Loucy (cell line): ENCODE data around the gene SH3PXD2A.

Experiments used
- CTCF ChIP-seq: fragments of 200-600 bp; sonication (generic); conservative IDR thresholded peaks from 2 replicates; pipeline ENCODE4 v1.5.1; 2014; ENCODE audit warnings: mild to moderate bottlenecking, antibody characterized with exemption, low read length
- EZH2phosphoT487 ChIP-seq: fragments of 200-600 bp; IDR thresholded peaks from 2 replicates; pipeline ENCODE4 v1.6.1; 2018; ENCODE audit warnings: antibody characterized with exemption, mild to moderate bottlenecking, moderate library complexity, borderline replicate concordance

- no peak; the same call in 1 of the 2 replicates for TF ChIP-seq CTCF
- TF ChIP-seq EZH2phosphoT487, result no peak
Measured at GRCh38 chr10:103736763-103737162, 118.6 kb downstream of the SH3PXD2A start.
